HEK293T (cell line): ENCODE measurements around the gene PDILT.

Experiments
- CTCF ChIA-PET: fragments of 350-600 bp; formaldehyde crosslinking; extraction: SDS; loops from one replicate; lab custom pipeline; 2021; ENCODE audit warnings: antibody characterized with exemption, inconsistent platforms; lab: Yijun Ruan, JAX
- POLR2A ChIA-PET: fragments of 350-600 bp; formaldehyde crosslinking; extraction: SDS; loops from one replicate; lab custom pipeline; 2020; ENCODE audit warnings: antibody characterized with exemption, inconsistent platforms; lab: Yijun Ruan, JAX
- DNase-seq: peaks from one replicate; pipeline ENCODE4 v3.0.0; 2012; ENCODE audit warnings: mixed read lengths; ENCODE audit errors: extremely low spot score
- ARNT ChIP-seq: fragments of 450-650 bp; IDR thresholded peaks from 2 replicates; pipeline ENCODE4 v1.6.1; 2017; ENCODE audit warnings: mild to moderate bottlenecking
- BHLHE40 ChIP-seq: fragments of 450-650 bp; IDR thresholded peaks from 2 replicates; pipeline ENCODE4 v1.6.1; 2016; ENCODE audit warnings: mild to moderate bottlenecking, moderate library complexity, borderline replicate concordance
- CTBP1 ChIP-seq: fragments of 450-650 bp; IDR thresholded peaks from 2 replicates; pipeline ENCODE4 v1.6.1; 2016; ENCODE audit warnings: borderline replicate concordance
- ELF4 ChIP-seq: fragments of 450-650 bp; IDR thresholded peaks from 2 replicates; pipeline ENCODE4 v1.6.1; 2017; ENCODE audit warnings: antibody characterized with exemption
- FOXA1 ChIP-seq: fragments of 450-650 bp; IDR thresholded peaks from 2 replicates; pipeline ENCODE4 v1.6.1; 2016; ENCODE audit warnings: mild to moderate bottlenecking
- FOXK2 ChIP-seq: fragments of 450-650 bp; IDR thresholded peaks from 2 replicates; pipeline ENCODE4 v1.6.1; 2016; ENCODE audit warnings: mild to moderate bottlenecking
- FOXM1 ChIP-seq: fragments of 450-650 bp; IDR thresholded peaks from 2 replicates; pipeline ENCODE4 v1.6.1; 2017; ENCODE audit warnings: mild to moderate bottlenecking, borderline replicate concordance
- HDGF ChIP-seq: fragments of 450-650 bp; IDR thresholded peaks from 2 replicates; pipeline ENCODE4 v1.6.1; 2017; ENCODE audit warnings: antibody characterized with exemption, borderline replicate concordance
- L3MBTL2 ChIP-seq: fragments of 450-650 bp; conservative IDR thresholded peaks from 2 replicates; pipeline ENCODE4 v1.6.1; 2016; ENCODE audit warnings: mild to moderate bottlenecking
- LEF1 ChIP-seq: fragments of 450-650 bp; IDR thresholded peaks from 2 replicates; pipeline ENCODE4 v1.6.1; 2017; ENCODE audit warnings: mild to moderate bottlenecking, borderline replicate concordance
- NFRKB ChIP-seq: fragments of 450-650 bp; IDR thresholded peaks from 2 replicates; pipeline ENCODE4 v1.6.1; 2016; ENCODE audit warnings: mild to moderate bottlenecking, moderate library complexity
- PKNOX1 ChIP-seq: fragments of 450-650 bp; IDR thresholded peaks from 2 replicates; pipeline ENCODE4 v1.6.1; 2016
- SP1 ChIP-seq: fragments of 450-650 bp; IDR thresholded peaks from 2 replicates; pipeline ENCODE4 v1.6.1; 2017
- SUZ12 ChIP-seq: fragments of 450-650 bp; IDR thresholded peaks from 2 replicates; pipeline ENCODE4 v1.6.1; 2016; ENCODE audit warnings: mild to moderate bottlenecking
- TARDBP ChIP-seq: fragments of 450-650 bp; IDR thresholded peaks from 2 replicates; pipeline ENCODE4 v1.6.1; 2016
- ZNF384 ChIP-seq: fragments of 450-650 bp; IDR thresholded peaks from 2 replicates; pipeline ENCODE4 v1.6.1; 2016

PDILT gene

DNA sequence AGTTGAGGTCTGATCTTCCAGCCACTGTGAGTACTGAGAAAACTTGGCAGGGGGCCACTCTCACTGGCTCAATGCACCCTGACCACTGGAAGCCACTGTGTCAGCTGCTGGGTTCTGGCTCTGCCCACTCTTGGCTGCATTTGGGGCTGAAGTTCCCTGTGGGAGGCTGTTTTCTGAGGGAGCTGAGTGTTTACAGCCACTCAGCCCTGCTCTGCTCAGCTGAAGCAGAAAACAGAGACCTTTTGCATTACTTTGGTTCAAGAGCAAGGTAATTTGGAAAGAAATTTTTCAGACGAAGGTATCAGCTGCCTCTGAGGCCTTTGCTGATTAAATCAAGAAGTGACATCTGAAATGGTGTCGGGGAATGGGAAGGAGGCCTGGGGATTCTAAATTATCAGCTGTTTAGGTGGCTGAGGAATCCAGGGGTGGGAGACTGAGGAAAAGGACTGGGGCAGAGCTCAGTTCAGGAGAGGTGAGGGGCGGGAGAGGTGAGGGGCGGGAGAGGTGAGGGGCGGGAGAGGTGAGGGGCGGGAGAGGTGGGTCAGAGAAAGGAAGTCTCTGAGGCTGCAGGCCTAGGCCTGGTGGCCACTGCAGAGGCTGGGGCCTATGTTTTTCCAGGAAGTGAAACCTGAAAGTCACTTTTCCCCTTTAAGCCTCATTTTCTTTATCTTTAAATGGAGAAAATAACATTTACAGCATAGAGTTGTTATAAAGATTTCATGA lies 5.0 kb upstream of the PDILT start, which contains the start of gene ACSM5:
Gene ACSM5 (plus strand): TSS at position 137 of the 723 bp plus-strand sequence. CDS start 1,951 bp downstream, outside the sequence.
- ChIA-PET POLR2A (no interaction called here), CTCF (no interaction called here)
- TF ChIP-seq CTBP1 (no peak), HDGF (no peak), LEF1 (no peak)
- DNase-seq: no peak

GRCh38 chr16:20402651-20403050 lies 1.9 kb downstream of the PDILT start:
- no peak for DNase-seq
- TF ChIP-seq TARDBP: no peak
- TF ChIP-seq HDGF: no peak
- TF ChIP-seq ZNF384: no peak
- ChIA-PET POLR2A (no interaction called here), CTCF (interaction anchor here (0.6 kb wide), 1 partner anchor 722 kb away, joined by 3 read pairs; no protein-coding TSS in a partner anchor)

DNA sequence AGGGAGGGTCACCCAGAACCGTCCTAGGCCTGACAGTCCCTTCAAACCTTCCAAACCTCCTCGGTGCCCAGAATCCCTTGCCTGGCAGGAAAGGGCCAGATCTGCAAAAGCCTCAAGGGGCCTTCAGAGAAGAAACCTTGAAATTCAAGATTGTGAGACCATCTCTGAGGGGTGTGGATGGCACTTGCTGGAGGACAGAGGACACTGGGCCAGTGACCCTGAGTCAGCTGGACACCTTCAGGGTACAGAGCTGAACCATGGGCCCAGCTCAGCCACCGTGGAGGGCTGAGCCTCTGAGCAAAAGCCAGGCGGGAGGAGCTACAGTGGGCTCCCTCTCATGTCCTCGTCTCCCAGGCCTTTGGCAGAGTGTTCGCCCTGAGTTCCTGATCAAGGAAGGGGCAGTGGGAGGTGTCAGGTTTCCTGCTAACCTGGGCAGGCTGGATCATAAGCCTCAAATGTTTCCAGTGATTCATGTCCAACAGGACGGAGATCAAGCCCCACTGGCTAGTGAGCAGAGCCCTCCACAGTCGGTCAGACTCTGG lies 3.0 kb downstream of the PDILT start:
- no peak for DNase-seq
- TF ChIP-seq SUZ12 (no peak), L3MBTL2 (no peak), FOXK2 (no peak), CTBP1 (no peak), FOXM1 (no peak), HDGF (no peak), NFRKB (no peak), TARDBP (no peak), PKNOX1 (no peak), BHLHE40 (no peak), SP1 (no peak), LEF1 (no peak), ELF4 (no peak), FOXA1 (no peak), ZNF384 (no peak), ARNT (no peak)
- CTCF ChIA-PET: no interaction called here

DNA sequence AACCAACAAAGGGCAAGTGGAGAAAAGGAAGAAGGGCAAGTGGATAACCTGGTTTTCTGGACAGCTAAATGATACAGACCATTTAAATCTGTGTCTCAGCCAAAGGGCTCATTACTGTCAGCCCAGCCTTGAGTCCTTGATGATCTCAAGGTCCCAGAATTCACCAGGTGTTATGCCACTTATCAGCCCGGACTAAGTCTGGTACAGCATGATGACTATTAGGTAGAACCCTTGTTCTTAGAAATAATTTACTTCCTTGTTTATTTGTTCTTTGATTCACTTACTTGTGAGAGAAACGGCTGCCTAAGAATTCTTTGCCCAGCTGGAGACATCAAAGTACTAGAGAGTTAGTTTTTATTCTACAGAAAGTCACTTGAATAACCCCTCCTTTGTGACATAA lies 3.5 kb downstream of the PDILT start:
- no peak for DNase-seq
- CTCF ChIA-PET: no interaction called here
- TF ChIP-seq FOXA1: no peak
- no peak for TF ChIP-seq PKNOX1
- no peak for TF ChIP-seq ELF4
- no peak for TF ChIP-seq ARNT
- TF ChIP-seq NFRKB: no peak
- TF ChIP-seq L3MBTL2: no peak
- TF ChIP-seq CTBP1: no peak
- TF ChIP-seq TARDBP: no peak
- TF ChIP-seq ZNF384: no peak
- no peak for TF ChIP-seq LEF1
- no peak for TF ChIP-seq FOXK2
- POLR2A ChIA-PET: no interaction called here

More for the DNA sequence above, 3.0 kb downstream of the PDILT start:
- POLR2A ChIA-PET: no interaction called here

DNA sequence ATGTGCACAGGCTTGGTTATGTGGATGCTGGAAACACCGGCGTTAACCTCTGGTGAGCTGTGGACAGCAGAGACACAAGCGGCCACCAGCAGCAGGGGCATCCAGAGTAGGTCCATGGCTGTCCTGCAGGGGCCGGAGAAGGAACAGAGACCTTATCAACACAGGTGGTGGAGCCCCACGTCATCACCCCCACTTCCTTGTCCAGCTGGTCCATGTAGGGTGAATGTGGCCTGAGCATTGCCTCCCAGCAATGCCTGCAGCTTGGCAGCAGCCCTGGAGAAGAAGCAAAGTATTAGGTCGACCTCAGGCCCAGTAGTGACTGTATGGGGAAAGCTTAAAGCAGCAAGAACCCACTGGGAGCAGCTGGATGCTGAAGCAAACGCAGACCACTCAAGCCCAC lies 5.4 kb downstream of the PDILT start:
- ChIA-PET CTCF (no interaction called here), POLR2A (no interaction called here)
- no peak for DNase-seq
- TF ChIP-seq FOXM1: no peak
- no peak for TF ChIP-seq CTBP1
- TF ChIP-seq ELF4: no peak
- no peak for TF ChIP-seq FOXA1

GRCh38 chr16:20398603-20399002 lies 5.9 kb downstream of the PDILT start:
- TF ChIP-seq ELF4: no peak
- TF ChIP-seq ARNT: no peak
- no peak for TF ChIP-seq HDGF
- TF ChIP-seq TARDBP: no peak
- no peak for TF ChIP-seq BHLHE40
- no peak for DNase-seq
- CTCF ChIA-PET: no interaction called here
- POLR2A ChIA-PET: no interaction called here

- POLR2A ChIA-PET: no interaction called here
- CTCF ChIA-PET: no interaction called here
- TF ChIP-seq FOXM1: no peak
- no peak for TF ChIP-seq TARDBP
- no peak for TF ChIP-seq ARNT
- no peak for TF ChIP-seq HDGF
- no peak for TF ChIP-seq SUZ12
- TF ChIP-seq L3MBTL2: no peak
- no peak for TF ChIP-seq LEF1
- no peak for TF ChIP-seq FOXA1
- TF ChIP-seq ZNF384: no peak
- no peak for TF ChIP-seq NFRKB
- TF ChIP-seq CTBP1: no peak
- no peak for TF ChIP-seq BHLHE40
- DNase-seq: no peak
Measured at GRCh38 chr16:20397468-20398074, 7.0 kb downstream of the PDILT start.
